ENCODE measurements around the gene FITM1.

FITM1 gene

DNA sequence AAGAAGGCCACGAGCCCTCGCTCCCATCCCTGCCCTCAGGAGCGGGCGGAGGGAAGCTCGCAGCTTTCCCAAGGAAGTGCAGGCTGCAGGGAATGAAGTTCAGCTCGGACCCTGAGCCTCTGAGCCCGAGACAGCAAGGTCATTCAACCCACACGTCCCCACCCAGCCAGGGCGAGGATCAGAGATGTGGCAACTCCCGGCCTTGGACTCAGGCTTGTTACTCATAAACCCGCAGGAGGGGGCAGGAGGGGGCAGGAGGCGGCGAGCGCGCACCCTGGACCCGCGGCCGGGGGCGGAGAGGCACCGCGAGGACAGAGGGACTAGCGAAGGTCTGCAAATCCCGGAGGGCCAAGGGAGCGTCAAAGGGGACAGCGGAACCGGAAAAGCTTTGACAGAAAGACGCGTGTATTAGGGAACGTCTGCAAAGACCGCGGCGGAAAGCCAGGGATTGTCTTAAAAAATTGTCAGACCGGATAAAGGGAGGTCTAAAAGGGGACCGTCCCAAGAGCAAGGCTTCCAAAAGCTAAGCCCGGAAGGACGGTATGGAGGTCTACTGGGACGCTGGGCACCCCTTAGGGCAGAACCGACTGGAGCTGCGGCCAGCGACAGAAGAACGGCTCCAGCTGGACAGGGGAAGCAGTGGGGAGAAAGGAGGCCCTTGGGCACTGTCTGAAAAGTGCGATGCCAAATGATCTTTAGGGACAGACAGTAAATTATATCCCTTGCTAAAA is 16.5 kb upstream of the FITM1 start:
- peak overlapping the region; percentile 66 for H3K9ac ChIP-seq (ENCODE audit: low read length)
- peak overlapping the region; percentile 87 for H3K27ac ChIP-seq (ENCODE audit: low read depth, low read length)
- H3K36me3 ChIP-seq (ENCODE audit: insufficient read depth, low read length): peaks cover 17% of the 10 kb centered on the region
- H3K4me3 ChIP-seq (ENCODE audit: low read depth in 1 of 2, low read length in 2 of 2): peak overlapping the region; percentile 82 to 84
- no peaks in the 10 kb centered on the region for H3K27me3 ChIP-seq (ENCODE audit: control insufficient read depth in 1 of 2, insufficient read depth in 2 of 2, low read length in 2 of 2)
- H3K9me3 ChIP-seq (ENCODE audit: low read length): no peaks in the 10 kb centered on the region
- H3K4me1 ChIP-seq (ENCODE audit: insufficient read depth, low read length): peaks cover 20% of the 10 kb centered on the region

DNA sequence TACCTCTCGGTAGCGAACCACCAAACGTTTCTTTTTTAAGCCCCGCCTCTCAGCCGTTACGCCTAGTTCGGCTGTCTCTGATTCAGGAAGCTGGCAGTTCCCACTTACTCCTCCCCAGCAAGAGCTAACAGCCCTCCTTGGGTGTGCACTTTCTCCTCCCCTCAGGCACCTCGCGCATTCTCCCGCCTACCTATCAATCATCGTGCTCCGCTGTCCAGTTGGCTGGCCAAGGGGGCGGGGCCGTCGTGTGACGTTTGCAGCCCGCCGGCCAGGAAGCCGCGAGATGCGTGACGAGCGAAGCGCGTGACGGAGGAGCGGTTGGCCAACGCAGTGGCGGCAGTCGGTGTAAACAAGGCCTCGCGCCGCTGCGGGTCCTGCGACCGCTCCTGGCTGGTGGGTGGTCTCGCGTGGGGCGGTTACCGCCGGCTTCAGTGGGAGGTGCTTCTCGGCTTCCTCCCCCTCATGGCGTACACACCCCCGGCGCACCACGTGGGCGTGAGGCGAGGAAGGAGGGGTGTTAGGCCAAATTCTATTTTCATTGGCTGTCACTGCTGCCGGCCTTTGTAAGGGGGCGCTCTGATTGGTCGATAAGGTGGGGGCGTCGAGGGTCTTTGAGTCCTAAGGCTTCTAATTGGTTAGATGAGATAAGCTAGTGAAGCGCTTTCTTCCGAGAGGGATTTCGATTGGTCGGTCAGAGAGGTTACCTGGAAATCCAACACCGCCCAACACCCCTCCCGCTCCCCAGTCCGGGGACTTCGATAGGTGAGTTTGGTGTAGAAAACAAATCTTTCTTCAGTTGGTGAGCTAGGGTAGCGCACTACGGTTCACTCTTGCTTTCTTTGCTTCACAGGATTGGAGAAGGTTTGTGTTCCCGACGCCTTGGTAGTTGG is 15.7 kb upstream of the FITM1 start, which contains the start of the genes DCAF11 and NRL:
TSS of gene DCAF11 (plus strand) at position 246 of the 890 bp plus-strand sequence. CDS start 818 bp downstream, outside the sequence.
TSS of gene NRL (minus strand) at position 418 of the 890 bp plus-strand sequence. CDS start 32,101 bp downstream, outside the sequence.
- H3K9me3 ChIP-seq (ENCODE audit: low read length): no peaks in the 10 kb centered on the region
- peak within 1 kb of the TSS; percentile 93 for H3K27ac ChIP-seq (ENCODE audit: low read depth, low read length)
- H3K4me3 ChIP-seq (ENCODE audit: low read depth in 1 of 2, low read length in 2 of 2): peak within 1 kb of the TSS; percentile 84 to 87
- H3K27me3 ChIP-seq (ENCODE audit: control insufficient read depth in 1 of 2, insufficient read depth in 2 of 2, low read length in 2 of 2): no peaks in the 10 kb centered on the region
- H3K9ac ChIP-seq (ENCODE audit: low read length): peak within 1 kb of the TSS; percentile 66
- H3K4me1 ChIP-seq (ENCODE audit: insufficient read depth, low read length): peaks cover 19% of the 10 kb centered on the region
- H3K36me3 ChIP-seq (ENCODE audit: insufficient read depth, low read length): peaks cover 25% of the 10 kb centered on the region

DNA sequence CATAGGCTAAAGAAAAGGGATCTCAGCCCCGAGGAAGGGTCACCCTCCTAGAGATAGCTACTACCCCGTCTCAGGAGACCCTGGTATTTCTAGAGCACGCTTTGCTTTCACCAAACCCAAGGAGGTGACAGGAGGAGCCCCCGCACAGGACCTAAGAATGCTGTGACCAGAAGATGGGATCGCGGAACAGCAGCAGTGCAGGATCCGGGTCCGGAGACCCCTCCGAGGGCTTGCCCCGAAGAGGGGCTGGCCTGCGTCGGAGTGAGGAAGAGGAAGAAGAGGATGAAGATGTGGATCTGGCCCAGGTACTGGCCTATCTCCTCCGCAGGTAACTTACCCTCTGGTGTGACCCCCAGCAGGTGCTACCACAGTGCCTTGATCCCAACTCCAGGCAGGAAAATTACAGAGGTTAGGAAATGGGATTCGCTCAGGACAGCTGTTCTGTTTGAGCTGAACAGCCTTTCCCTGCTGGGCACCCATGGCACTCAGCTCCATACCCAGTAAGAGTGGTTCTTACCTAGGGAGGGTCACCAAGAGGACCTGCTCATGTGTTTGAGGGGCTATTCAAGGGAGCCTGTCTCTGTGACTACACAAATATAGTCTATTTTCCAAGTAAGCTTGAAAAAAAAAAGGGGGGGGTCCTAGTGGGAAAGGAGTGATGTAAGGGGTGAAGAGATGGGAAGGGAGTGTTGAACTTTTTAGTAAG is 14.9 kb upstream of the FITM1 start:
- peak overlapping the region; percentile 59 for H3K9ac ChIP-seq (ENCODE audit: low read length)
- H3K36me3 ChIP-seq (ENCODE audit: insufficient read depth, low read length): peaks cover 28% of the 10 kb centered on the region
- H3K27me3 ChIP-seq (ENCODE audit: control insufficient read depth in 1 of 2, insufficient read depth in 2 of 2, low read length in 2 of 2): no peaks in the 10 kb centered on the region
- H3K9me3 ChIP-seq (ENCODE audit: low read length): no peaks in the 10 kb centered on the region
- H3K4me1 ChIP-seq (ENCODE audit: insufficient read depth, low read length): peaks cover 19% of the 10 kb centered on the region
- H3K27ac ChIP-seq (ENCODE audit: low read depth, low read length): peak overlapping the region; percentile 93
- H3K4me3 ChIP-seq (ENCODE audit: low read depth in 1 of 2, low read length in 2 of 2): peak overlapping the region; percentile 84 to 87

GRCh38 chr14:24116128-24116814 is 14.2 kb upstream of the FITM1 start:
- H3K27ac ChIP-seq (ENCODE audit: low read depth, low read length): no peak overlapping the region
- H3K36me3 ChIP-seq (ENCODE audit: insufficient read depth, low read length): peaks cover 35% of the 10 kb centered on the region
- no peaks in the 10 kb centered on the region for H3K27me3 ChIP-seq (ENCODE audit: control insufficient read depth in 1 of 2, insufficient read depth in 2 of 2, low read length in 2 of 2)
- no peaks in the 10 kb centered on the region for H3K9me3 ChIP-seq (ENCODE audit: low read length)
- H3K4me3 ChIP-seq (ENCODE audit: low read depth in 1 of 2, low read length in 2 of 2): peak overlapping the region in 1 of 2 donors; percentile 84
- H3K9ac ChIP-seq (ENCODE audit: low read length): peak overlapping the region; percentile 59
- H3K4me1 ChIP-seq (ENCODE audit: insufficient read depth, low read length): peaks cover 19% of the 10 kb centered on the region

DNA sequence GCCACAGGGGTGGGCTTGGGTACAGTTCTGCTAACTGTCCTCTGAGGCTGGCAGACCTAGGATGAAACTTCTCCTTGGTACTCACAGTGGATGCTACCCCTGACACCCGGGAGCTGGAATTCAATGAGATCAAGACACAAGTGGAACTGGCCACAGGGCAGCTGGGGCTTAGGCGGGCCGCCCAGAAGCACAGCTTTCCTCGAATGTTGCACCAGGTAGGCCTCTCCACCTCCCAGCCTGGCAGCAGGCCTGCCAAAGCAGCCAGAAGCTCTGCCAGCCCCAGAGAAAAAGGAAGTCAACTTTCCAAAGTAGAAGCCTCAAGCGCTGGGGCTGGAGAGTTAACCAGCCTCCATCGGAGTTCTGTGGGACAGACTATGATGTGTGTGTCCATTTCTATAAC is 13.3 kb upstream of the FITM1 start:
- H3K9ac ChIP-seq (ENCODE audit: low read length): no peak overlapping the region
- H3K4me1 ChIP-seq (ENCODE audit: insufficient read depth, low read length): peaks cover 19% of the 10 kb centered on the region
- H3K4me3 ChIP-seq (ENCODE audit: low read depth in 1 of 2, low read length in 2 of 2): no peak overlapping the region
- peaks cover 41% of the 10 kb centered on the region for H3K36me3 ChIP-seq (ENCODE audit: insufficient read depth, low read length)
- H3K27ac ChIP-seq (ENCODE audit: low read depth, low read length): no peak overlapping the region
- no peaks in the 10 kb centered on the region for H3K27me3 ChIP-seq (ENCODE audit: control insufficient read depth in 1 of 2, insufficient read depth in 2 of 2, low read length in 2 of 2)
- no peaks in the 10 kb centered on the region for H3K9me3 ChIP-seq (ENCODE audit: low read length)

DNA sequence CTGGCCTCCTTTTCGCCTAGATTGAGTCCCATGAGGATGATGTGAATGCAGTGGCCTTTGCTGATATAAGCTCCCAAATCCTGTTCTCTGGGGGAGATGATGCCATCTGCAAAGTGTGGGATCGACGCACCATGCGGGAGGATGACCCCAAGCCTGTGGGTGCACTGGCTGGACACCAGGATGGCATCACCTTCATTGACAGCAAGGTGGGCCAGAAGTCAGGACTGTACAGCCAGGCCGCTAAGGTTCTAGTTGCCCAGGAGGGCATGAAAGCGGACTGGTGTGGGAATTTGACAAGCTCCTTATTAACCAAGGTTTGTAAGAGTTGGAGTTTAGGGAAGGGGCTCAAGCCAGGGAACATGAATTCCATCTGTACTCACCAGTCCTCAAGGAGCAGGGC is 10.8 kb upstream of the FITM1 start:
- Histone ChIP-seq H3K27ac (ENCODE audit: low read depth, low read length) (no peak overlapping the region), H3K4me1 (ENCODE audit: insufficient read depth, low read length) (peaks cover 16% of the 10 kb centered on the region), H3K9ac (ENCODE audit: low read length) (no peak overlapping the region), H3K4me3 (ENCODE audit: low read depth in 1 of 2, low read length in 2 of 2) (no peak overlapping the region), H3K9me3 (ENCODE audit: low read length) (no peaks in the 10 kb centered on the region), H3K27me3 (ENCODE audit: control insufficient read depth in 1 of 2, insufficient read depth in 2 of 2, low read length in 2 of 2) (no peaks in the 10 kb centered on the region), H3K36me3 (ENCODE audit: insufficient read depth, low read length) (peaks cover 54% of the 10 kb centered on the region)

- Histone ChIP-seq H3K9me3 (ENCODE audit: low read length) (no peaks in the 10 kb centered on the region), H3K4me1 (ENCODE audit: insufficient read depth, low read length) (peaks cover 6% of the 10 kb centered on the region), H3K27ac (ENCODE audit: low read depth, low read length) (no peak overlapping the region), H3K4me3 (ENCODE audit: low read depth in 1 of 2, low read length in 2 of 2) (no peak overlapping the region), H3K36me3 (ENCODE audit: insufficient read depth, low read length) (peaks cover 54% of the 10 kb centered on the region), H3K27me3 (ENCODE audit: control insufficient read depth in 1 of 2, insufficient read depth in 2 of 2, low read length in 2 of 2) (no peaks in the 10 kb centered on the region), H3K9ac (ENCODE audit: low read length) (no peak overlapping the region)
These were observed 9.2 kb upstream of the FITM1 start for GRCh38 chr14:24121210-24121609.

DNA sequence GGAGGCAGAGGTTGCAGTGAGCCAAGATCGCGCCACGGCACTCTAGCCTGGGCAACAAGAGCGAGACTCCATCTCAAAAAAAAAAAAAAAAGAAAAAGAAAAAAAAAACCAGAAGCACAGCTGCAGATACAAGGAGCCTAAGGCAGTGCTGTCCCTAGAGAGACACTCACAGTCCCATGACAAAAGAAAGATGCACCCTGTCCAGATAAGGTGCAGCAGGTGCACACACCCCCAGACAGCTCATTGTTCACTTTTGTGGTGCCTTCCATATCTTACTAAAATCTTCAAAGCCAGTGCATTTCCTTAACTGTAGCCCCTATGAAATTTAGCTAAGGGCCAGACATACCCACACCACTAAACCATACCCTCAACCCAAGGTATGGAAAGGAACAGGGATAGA is 8.0 kb upstream of the FITM1 start:
- H3K9me3 ChIP-seq (ENCODE audit: low read length): no peaks in the 10 kb centered on the region
- H3K27me3 ChIP-seq (ENCODE audit: control insufficient read depth in 1 of 2, insufficient read depth in 2 of 2, low read length in 2 of 2): no peaks in the 10 kb centered on the region
- H3K9ac ChIP-seq (ENCODE audit: low read length): no peak overlapping the region
- no peak overlapping the region for H3K27ac ChIP-seq (ENCODE audit: low read depth, low read length)
- no peaks in the 10 kb centered on the region for H3K4me1 ChIP-seq (ENCODE audit: insufficient read depth, low read length)
- peaks cover 52% of the 10 kb centered on the region for H3K36me3 ChIP-seq (ENCODE audit: insufficient read depth, low read length)
- no peak overlapping the region for H3K4me3 ChIP-seq (ENCODE audit: low read depth in 1 of 2, low read length in 2 of 2)

- Histone ChIP-seq H3K9ac (ENCODE audit: low read length) (no peak overlapping the region), H3K9me3 (ENCODE audit: low read length) (no peaks in the 10 kb centered on the region), H3K4me3 (ENCODE audit: low read depth in 1 of 2, low read length in 2 of 2) (no peak overlapping the region), H3K27ac (ENCODE audit: low read depth, low read length) (no peak overlapping the region), H3K4me1 (ENCODE audit: insufficient read depth, low read length) (no peaks in the 10 kb centered on the region), H3K27me3 (ENCODE audit: control insufficient read depth in 1 of 2, insufficient read depth in 2 of 2, low read length in 2 of 2) (no peaks in the 10 kb centered on the region), H3K36me3 (ENCODE audit: insufficient read depth, low read length) (peaks cover 47% of the 10 kb centered on the region)
These were observed 7.6 kb upstream of the FITM1 start for GRCh38 chr14:24122898-24123297.

DNA sequence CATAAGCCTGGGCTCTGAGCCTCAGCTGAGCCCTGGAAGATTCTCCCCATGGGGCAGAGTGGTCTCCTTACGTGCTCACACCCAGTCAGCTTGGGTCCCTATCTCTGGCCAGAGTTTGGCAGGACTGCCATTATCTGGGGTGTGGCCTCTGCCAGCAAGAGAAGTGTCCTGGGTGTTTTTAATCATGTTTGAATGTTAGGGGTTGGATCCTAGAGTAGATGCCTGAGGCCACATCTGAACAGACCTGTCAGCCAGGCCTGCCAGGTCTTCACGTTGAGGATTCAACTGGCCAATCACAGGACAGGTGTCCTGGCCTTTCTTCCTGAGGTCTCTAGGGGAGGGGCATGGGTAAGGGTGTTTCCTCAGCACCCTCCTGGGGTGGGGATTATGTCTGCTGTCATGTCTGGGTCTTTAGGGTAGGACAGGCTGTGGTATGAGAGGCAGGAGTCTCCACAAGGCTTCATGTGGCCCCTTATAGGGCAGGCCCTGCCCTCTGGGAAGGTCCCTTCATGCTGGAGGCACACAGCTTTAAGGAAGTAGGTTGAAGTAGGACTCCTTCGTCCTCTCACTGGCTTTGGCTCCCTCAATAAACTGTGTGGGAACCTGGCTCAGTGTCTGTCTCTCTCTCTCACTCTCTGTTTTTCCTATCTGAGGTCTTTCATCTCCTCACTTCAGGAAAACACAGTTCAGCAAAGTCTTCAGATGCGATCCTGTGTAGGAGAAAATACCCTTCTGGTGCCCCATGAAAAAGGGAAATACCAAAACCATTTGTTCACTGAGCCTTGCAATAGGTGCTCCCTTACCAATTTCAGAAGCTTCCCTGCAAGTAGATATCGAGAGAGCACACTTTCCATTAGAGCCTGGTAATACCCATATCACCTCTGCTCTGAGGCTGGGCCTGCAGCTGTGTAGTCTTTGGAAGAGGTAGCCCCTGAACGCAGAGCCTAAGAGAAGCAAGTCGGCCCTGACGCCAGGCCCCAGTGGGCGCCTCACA is 6.7 kb upstream of the FITM1 start:
- H3K4me3 ChIP-seq (ENCODE audit: low read depth in 1 of 2, low read length in 2 of 2): no peak overlapping the region
- no peak overlapping the region for H3K27ac ChIP-seq (ENCODE audit: low read depth, low read length)
- no peak overlapping the region for H3K9ac ChIP-seq (ENCODE audit: low read length)
- no peaks in the 10 kb centered on the region for H3K4me1 ChIP-seq (ENCODE audit: insufficient read depth, low read length)
- peaks cover 39% of the 10 kb centered on the region for H3K36me3 ChIP-seq (ENCODE audit: insufficient read depth, low read length)
- H3K9me3 ChIP-seq (ENCODE audit: low read length): no peaks in the 10 kb centered on the region
- no peaks in the 10 kb centered on the region for H3K27me3 ChIP-seq (ENCODE audit: control insufficient read depth in 1 of 2, insufficient read depth in 2 of 2, low read length in 2 of 2)

Measured in muscle layer of colon (tissue), 2 donors.